Heart left ventricle (tissue), 13 donors: ENCODE results near the gene TSPAN12.

Source experiments
- CTCF ChIP-seq, 12 donors: fragments of 200-600 bp; sonication (generic) in 4 of 12; IDR thresholded peaks; one replicate each; pipeline versions ENCODE4 v1.5.0 to v1.8.0; 2018 to 2022; ENCODE audit warnings: antibody characterized with exemption in 12 of 12, mild to moderate bottlenecking in 5 of 12
- POLR2A ChIP-seq, 2 donors: fragments of 450-650 bp; IDR thresholded peaks; one replicate each; pipeline ENCODE4 v1.6.1; 2017; ENCODE audit warnings: antibody characterized with exemption in 2 of 2, mild to moderate bottlenecking in 2 of 2, moderate library complexity in 2 of 2
- donor health status: ischemic (EF 13 %, LVEDD 7.1; RV severe dilation, severe dysfunction).
- donor health status: DM: no; HTN: yes; CAD: no.
- donor health status: DM: no; HTN: no; CAD: no.
- donor health status: ischemic (EF 25% LVEDD 6.9; RV normal size, moderate dysfunction).
- donor health status: ischemic (EF 25% LVEDD 5.7; RV mildly dilated, moderate dysfunction).
- donor health status: ischemic (EF 35%, LVEDD 5.7; RV mildly dilated, moderate dysfunction).
- donor health status: nonischemic (EF 11% LVEDD 7.7; RV severe dilation, severe dysfunction).
- donor health status: DM: yes; HTN: yes; CAD: no.
- donor health status: PGD.
- donor health status: ischemic (EF 29% LVEDD 5.4; RV normal size, mild dysfunction).
- donor health status: nonischemic (EF 23%, LVEDD 6.1; RV moderate dilation, normal function).

DNA sequence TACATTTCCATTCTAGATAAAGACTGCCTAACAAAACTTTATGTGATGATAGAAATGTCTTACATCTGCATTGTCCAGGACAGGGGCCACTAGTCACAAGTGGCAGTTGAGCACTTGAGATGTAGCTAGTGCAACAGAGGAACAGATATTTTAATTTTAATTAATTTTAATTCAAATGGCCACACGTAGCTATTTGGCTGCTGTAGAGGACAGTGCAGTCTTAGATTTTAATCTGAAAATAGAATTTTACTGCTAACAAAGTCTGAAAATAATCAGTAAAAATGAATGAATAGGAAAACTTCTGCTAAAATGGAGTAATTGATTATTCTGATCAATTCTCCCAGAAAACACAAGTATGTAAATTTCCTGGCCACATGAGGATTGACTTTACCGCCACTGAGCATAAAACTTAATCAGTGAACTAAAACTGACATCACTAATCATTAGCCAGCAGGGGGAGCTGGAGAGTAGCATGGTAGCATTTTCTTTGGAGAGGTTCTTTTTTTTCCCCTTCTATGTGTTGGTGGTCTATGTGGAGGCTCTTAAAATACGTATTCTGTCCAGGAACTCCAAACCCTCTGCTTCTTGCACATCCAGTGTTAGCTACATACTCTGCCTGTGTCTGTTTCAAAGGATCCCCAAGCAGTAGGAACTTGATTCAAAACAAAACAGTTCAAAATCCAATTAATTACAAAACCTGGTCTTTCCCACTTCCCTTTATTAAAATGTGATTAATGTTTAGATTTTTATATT is 52.1 kb downstream of the TSPAN12 start:
- peak; percentile 82 to 93 (median 89) for TF ChIP-seq CTCF (IDR thresholded peaks at IDR 0.05)
- TF ChIP-seq POLR2A (IDR thresholded peaks at IDR 0.05) = no peak
